Stimulated activated CD4-positive, alpha-beta T cell treated with anti-CD3 and anti-CD28 coated beads, TNF-alpha, amount 100 ng/mL, for 1 hour (primary cell): ENCODE results near the gene RBM44.
"Not testable (repeated sequence)": the region's sequence is repeated elsewhere in the genome, so short reads cannot be mapped to it uniquely, and the experiment has no call there.

Source experiments
- DNase-seq, 3 donors: peaks; one replicate each; pipeline ENCODE4 v3.0.0-alpha.2; 2020; ENCODE audit warnings: low read depth in 3 of 3, low spot score in 1 of 3

Gene RBM44

DNA sequence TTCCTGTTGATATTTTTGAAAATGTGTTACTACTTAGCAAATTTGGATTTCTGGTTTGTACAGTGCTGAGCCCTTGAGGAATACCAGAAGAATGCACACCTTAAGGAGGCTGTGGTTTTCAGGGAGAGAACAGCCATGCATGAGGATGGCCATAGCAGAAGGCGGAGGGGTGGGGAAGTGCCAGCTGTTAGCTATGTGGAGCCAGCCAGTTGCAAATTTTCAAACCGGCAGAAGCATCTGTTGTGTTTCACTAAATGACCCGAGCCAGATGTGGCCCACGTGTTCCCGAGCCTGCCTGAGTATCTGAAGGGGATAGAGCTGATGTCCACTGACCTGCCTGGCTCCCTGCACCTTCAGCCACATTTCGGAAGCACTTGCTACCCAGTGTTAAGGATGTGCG lies 16.4 kb upstream of the RBM44 start:
- DNase-seq = no peak

DNA sequence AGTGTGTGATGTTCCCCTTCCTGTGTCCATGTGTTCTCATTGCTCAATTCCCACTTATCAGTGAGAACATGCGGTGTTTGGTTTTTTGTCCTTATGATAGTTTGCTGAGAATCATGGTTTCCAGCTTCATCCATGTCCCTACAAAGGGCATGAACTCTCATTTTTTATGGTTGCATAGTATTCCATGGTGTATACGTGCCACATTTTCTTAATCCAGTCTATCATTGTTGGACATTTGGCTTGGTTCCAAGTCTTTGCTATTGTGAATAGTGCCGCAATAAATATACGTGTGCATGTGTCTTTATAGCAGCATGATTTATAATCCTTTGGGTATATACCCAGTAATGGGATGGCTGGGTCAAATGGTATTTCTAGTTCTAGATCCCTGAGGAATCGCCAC lies 14.9 kb upstream of the RBM44 start:
- not testable (repeated sequence) for DNase-seq

DNA sequence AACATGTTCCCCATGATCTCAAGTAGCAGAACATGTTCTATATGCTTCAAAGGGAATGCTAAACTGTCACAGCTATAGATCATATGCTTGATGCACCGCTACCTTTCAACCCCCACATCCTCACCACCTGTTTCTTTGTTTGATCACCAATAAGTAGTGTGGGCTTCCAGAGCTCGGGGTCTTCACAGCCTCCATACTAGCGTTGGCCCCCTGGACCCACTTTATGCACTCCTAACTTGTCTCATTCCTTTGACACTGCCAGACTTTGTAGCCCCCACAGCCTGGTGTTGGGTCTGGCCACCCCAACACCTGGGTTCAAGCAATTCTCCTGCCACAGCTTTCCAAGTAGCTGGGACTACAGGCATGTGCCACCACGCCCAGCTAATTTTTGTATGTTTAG lies 11.6 kb upstream of the RBM44 start:
- no peak for DNase-seq

DNA sequence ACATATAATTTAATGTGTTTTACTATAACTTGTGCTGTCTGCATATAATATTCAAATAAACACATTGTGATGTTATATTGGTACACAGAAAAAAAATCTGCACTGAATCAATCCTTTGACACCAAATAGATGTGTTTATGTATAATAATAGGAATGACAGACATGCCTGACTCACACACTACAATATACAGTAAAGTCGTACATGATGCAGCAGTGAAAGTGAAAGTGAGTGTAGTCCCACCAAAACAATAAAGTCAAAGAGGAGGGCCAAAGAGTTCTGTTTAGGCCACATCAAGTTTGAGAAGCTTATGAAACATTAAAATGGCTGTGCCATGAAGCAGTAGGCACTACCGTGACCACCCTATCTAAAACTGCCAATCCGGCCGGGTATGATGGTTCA lies 8.2 kb upstream of the RBM44 start:
- no peak for DNase-seq

DNA sequence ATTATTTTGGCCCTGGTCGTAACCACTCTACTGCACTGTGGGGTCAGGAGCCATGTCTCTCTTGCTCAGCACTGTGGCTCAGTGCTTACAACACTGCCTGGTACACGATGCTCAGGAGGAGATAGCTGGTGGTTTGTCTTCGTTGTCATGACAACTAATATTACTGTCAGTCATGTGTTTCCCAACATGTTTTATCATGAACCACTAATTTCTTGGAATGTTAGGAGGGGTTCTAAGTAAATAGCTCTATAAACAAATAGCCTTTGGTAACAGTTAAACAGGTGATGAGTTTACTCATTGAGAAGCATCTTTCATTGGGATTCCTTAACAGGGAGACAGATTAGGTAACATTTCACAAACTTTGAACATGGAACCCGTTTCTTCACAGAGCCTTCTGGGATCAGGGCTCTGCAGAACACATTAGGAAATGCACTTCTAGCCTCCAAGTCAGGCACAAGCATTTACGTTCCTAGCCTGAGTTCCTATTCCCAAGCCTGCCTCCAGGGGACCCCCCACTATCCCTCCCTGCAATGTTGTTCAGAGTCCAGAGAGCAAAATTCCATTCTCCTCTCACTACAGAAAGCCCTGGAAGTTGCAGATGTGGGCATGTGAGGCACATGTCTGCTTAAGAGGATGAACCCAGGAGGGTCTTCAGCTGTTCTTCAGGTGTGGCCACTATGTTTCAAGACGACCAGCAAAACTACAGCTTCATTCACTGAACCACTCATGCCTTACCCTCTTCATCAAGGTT lies 6.4 kb upstream of the RBM44 start:
- DNase-seq = no peak

DNA sequence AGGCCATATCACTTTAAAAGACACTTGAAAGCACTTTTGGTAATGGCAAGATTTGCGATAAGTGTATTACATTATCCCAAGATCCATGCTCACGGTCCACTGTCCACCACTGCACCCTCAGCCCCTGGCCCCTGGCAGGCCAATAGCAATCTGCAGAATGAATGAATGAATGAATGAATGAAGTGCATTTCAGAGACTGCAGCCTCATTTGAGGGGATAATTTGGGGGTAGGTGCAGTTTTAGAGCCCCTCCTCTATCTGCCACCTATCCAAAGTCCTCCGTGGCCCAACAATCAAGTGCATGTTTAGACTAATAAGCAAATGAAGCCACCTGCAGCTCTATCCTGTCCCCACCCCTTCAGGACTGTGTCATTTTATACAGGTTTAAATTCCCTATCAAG lies 1.3 kb upstream of the RBM44 start:
- DNase-seq = no peak

DNA sequence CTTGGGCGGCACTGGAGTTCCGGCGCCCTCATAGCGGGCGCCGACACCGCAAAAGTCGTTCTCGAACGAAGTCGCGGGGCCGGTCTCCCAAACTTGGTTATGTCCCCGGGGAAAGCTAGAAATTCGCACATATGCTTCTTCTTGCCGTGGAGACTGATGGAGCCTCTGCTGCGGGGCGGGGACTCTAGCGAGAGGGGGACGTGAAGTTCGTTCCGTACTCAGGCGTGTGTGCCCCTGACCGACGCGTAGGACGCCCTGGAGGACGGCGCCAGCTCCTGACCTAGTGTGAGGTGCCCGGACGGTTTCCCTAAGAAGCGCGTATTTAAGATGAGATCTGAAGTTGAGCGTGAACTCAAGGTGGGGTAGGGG lies 465 bp downstream of the RBM44 start:
- DNase-seq = no peak

DNA sequence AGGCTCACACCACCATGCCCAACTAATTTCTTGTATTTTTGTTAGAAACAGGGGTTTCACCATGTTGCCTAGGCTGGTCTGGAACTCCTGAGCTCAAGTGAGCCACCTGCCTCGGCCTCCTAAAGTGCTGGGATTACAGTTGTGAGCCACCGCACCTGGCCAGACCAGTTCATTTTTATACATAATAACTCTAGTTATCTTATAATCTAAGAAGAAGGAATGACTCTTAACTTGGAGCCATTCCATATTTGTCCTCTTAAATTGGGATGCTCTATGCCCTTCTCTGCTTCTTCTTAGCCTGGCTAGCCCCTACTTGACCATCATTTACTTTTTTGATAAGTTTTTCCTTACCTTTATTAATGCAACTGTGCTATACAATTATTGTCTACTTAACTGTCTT lies 2.9 kb downstream of the RBM44 start:
- no peak for DNase-seq

DNA sequence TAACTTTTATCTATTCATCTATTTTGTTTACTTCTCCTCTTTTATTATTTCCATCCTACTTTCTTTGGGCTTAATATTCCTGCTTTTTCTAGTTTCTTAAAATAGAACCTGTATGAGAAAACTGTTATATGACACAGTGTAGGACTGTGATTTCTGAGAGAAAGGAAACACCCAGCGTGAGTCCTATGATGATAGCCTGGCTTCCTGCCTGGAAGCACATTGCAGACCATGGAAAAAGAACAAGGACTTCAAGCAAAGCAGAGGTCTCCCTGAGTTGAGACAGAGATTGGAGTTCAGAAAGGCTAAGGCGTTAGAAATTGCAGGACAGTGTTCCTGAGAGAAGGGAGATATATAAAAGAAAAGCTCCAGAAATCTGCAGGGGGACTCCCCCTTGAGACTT lies 7.8 kb downstream of the RBM44 start:
- DNase-seq = no peak

DNA sequence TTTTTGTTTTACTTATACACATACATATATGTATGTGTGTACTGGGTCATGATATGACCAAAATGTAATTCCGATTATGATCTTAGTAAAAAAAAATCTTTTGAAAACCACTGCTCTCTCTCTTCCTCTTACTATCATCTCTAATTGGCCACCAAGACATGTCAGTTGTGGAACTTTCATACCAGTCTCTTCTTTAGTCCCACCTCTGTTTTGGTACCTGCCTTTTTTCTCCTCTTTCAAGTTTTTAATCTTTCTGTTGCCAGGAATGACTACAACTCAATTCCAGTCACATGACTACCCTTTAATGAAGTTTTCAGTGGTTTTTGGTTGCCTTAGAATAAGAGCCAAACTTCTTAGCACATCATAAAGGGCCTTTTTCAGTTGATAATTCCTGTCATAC lies 17.1 kb downstream of the RBM44 start:
- DNase-seq = no peak

DNA sequence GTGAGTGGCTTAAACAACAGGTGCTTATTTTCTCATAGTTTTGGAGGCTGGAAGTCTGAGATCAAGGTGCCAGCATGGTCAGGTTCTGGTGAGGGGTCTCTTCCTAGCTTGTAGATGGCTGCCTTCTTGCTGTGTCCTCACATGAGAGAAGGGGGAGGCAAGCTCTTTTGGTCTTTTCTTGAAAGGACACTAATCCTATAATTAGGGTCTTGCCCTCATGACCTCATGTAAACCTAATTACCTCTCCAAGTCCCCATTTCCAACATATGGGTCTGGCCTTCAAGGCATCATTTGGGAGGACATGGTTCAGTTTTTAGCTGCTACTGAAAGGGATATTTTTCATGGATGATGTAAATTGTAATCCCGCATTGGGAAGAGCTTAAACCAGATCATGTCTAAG lies 18.0 kb downstream of the RBM44 start:
- DNase-seq = no peak

DNA sequence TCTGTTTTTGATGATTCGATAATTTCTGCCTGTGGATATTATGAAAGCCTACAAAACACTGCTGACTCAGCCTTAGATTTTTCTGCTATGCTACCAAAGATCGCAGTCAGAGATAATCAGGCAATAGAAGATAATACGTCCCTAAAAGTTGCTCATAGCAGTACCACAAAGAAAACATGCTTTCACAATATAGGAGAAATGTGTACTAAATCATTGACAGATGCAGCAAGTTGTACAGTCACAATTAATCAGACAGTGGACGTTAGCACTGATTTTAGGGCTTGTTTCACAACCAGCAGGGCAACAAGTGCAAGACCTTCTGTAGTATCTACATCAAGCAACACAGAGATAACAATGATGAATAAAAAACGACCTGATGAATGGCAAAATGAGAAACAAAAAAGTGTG lies 19.5 kb downstream of the RBM44 start:
- DNase-seq = no peak

DNA sequence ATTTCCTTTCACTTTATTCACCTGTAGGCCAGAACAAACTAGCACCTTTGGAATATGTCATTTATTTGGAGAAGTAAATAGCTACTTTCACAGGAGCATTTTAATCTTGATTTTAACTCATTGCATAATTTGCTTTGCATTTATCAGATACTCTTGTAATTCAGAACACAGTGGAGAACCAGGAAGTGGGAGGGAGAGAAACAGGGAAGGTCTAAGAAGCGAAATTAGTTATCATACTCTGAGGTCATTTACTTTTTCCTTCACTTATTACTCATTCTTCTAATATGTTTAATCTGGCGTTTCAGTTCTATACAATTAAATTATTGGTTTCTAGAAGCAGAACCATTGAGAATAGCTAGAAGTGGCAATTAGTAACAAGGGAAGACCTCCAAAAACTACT lies 20.7 kb downstream of the RBM44 start:
- no peak for DNase-seq

DNA sequence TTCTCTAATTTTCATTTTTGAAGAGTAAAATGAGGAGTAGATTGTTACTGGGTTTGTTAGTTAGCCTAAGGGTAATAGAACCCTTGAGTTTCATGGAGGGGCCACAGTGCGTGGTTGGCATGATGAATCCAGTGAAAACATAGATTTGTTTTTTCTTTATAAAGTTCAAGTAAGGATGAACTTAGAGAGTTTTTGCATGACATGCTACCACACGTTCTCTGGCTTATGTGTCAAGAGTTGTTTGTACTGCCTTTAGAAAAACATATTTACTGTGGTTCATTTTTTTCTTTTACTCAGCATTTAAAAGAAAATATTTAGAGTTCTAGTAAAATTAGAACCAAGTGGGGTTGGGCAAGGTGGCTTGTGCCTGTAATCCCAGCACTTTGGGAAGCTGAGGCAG lies 21.8 kb downstream of the RBM44 start:
- no peak for DNase-seq

DNA sequence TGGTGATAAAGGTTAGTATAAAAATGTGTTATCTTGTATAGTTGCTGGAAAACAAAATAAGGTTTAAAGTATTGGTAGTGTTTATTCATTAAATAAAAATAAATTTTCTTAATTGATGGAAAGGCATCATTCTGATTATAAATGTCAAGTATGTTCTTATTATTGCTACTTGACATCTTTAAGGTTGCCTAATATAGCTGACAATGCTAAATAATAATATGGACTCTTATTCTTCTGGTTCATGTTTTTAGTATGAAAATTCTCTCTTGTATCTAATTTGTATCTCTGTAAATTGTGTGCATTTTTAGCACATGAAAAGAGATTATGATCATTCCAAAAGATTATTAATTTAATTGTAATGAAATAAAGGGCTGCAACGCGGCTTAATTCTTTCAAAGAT lies 25.0 kb downstream of the RBM44 start:
- DNase-seq = no peak

DNA sequence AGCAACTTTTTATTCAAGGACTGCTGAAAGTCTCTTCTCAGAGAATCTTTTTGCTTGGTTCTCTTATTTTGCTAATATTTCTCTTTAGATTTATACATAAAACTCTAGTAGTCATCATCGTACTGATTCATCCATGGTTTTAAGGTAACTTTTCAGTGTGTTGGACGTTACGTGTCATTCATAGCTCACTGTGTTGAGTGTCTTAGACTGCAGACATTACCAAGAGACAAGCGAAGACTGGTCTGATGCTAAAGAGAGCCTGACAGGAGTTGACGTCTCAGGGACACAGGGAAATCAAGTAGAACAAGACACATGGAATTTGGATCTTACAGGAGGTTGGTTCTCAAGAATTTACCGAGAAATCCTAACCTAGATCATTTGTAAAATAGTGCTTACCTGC lies 25.5 kb downstream of the RBM44 start:
- no peak for DNase-seq

DNA sequence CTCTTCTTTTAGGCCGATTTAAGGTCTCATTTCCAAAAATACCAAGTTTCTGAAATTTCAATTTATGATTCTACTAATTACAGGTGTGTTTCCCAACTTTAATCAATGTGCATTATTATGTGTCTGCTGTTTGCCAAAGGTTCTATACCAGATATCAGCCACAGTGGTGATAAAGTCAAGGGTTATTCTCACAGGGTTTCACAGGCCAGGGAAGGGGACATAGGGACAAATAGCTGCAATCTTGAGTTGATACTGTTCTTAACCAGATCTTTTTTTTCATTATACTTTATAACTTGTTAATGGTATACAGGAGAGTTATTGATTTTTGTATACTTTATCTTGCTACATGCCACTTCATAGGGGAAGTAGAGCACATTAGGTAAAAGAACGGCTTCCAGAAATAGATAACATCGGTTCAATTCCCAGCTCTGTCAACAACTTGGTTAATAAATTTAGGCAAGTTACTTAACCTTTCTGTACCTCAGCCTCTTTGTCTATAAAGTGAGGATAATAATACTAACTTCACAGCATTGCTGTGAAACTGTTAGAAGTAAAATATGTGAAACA lies 28.9 kb downstream of the RBM44 start:
- DNase-seq = no peak

DNA sequence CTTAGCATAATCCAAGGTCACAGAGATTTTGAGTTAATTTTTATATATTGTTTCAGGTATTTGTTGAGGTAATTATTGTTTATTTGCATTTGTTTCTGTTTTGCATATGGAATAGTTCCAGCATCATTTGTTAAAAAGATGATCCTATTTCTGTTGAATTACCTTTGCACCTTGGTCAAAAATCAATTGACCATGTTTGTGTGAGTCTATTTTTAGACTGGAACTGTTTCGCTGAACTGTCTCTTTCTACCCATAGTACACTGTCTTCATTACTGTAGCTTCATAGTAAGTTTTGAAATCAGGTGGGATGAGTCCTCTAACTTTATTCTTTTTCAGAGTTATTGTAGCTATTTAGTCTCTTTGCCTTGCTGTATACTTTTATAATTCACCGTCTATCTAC lies 31.9 kb downstream of the RBM44 start:
- DNase-seq = no peak

DNA sequence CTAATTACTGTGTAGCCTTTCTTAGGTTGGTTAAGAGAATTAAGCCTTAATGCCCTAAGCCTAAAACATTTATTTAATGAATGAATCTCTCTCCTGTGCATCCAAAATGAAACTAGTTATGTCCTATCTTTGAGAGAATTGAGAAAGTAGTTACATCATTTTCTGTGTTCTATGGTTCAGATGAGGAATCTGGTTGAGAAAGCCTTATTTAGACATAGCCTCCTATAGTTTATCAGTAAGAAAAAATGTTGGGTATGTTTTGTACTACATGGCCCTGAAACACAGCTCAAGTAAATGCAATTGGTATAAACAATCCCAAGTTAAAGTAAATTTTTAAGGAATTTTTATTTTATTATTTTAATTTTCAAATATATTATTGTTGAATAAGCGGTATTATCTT lies 35.0 kb downstream of the RBM44 start:
- DNase-seq = no peak

DNA sequence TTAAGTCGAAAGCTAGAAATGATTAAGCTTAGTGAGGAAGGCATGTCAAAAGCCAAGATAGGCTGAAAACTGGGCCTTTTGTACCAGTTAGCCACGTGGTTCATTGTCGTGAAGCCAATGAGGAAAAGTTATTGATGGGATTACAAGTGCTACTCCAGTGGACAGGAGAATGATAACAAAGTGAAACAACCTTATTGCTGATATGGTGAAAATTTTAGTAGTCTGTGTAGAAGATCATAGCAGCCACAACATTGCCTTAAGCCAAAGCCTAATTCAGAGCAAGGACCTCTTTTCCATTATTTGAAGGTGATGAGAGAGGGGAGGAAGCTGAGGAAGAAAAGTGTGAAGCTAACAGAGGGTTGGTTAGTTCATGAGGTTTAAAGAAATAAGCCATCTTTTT lies 36.8 kb downstream of the RBM44 start:
- no peak for DNase-seq

DNA sequence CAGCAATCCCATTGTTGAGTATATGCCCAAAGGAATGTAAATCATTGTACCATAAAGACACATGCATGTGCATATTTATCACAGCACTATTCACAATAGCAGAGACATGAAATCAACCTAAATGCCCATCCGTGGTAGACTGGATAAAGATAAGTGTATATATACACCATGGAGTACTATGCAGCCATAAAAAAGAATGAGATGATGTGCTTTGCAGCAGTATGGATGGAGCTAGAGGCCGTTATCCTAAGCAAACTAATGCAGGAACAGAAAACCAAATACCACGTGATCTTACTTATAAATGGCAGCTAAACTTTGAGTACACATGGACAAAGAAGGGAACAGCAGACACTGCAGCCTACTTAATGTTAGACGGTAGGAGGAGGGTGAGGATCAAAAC lies 42.5 kb downstream of the RBM44 start:
- no peak for DNase-seq

DNA sequence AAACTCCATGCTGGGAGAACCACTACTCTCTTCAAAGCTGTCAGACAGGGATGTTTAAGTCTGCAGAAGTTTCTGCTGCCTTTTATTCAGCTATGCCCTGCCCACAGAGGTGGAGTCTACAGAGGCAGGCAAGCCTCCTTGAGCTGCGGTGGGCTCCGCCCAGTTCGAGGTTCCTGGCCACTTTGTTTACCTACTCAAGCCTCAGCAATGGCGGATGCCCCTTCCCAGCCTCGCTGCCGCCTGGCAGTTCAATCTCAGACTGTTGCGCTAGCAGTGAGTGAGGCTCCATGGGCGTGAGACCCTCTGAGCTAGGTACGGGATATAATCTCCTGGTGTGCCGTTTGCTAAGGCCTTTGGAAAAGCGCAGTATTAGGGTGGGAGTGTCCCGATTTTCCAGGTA lies 50.4 kb downstream of the RBM44 start:
- not testable (repeated sequence) for DNase-seq

DNA sequence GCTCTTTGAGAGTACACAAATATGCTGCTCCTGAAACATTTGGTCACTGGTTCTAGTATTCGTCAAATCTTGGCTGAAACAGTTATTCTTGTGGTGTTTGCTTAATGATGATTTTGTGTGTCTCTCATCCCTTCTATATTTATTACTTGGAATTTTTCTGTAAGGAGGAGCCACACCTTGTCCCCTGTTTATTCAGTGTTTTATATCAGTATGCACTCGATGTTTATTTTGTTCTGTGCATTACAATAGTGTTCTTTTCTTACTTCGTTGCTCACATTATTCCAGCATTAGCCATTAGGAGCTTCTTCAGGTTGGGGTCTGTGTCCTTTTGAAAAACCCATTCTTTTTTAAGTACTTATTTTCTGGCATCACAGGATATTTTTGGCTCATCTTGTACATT lies 55.7 kb downstream of the RBM44 start:
- DNase-seq = no peak
